Esophagus squamous epithelium (tissue), 5 donors: ENCODE measurements around the gene SLC38A8. TPM values are rescaled to one million over a fixed set of nuclear protein-coding genes. Genes with fewer than 3 reads are reported as not detected.

Source experiments
- DNase-seq: peaks from one replicate; lab custom pipeline; 2025; lab: John Stamatoyannopoulos, UW
- H3K27ac ChIP-seq, 4 donors: fragments of 200-600 bp; sonication (generic); one replicate each; pipeline ENCODE4 v1.5.1; 2016 to 2019; ENCODE audit warnings: mild to moderate bottlenecking in 1 of 4
- H3K27me3 ChIP-seq, 4 donors: fragments of 200-600 bp; sonication (generic); 1 replicate in 3 of 4; 2 replicates in 1 of 4; pipeline versions ENCODE4 v1.5.1 to v1.6.0; 2017 to 2021; ENCODE audit warnings: antibody characterized with exemption in 1 of 4
- H3K36me3 ChIP-seq, 3 donors: fragments of 200-600 bp; sonication (generic); one replicate each; pipeline ENCODE4 v1.5.1; 2016 to 2019
- H3K4me1 ChIP-seq, 3 donors: fragments of 200-600 bp; sonication (generic); one replicate each; pipeline ENCODE4 v1.5.1; 2017 to 2019
- H3K4me3 ChIP-seq, 4 donors: fragments of 200-600 bp; sonication (generic); 1 replicate in 3 of 4; 2 replicates in 1 of 4; pipeline ENCODE4 v1.5.1; 2016 to 2019; ENCODE audit warnings: mild to moderate bottlenecking in 2 of 4, moderate library complexity in 1 of 4
- H3K9me3 ChIP-seq, 3 donors: fragments of 200-600 bp; sonication (generic); one replicate each; pipeline ENCODE4 v1.5.1; 2016 to 2019
- CTCF ChIP-seq, 6 experiments: fragments of 450-650 bp in 4 of 6; fragments of 200-600 bp in 2 of 6; sonication (generic) in 2 of 6; IDR thresholded peaks; one replicate each; pipeline ENCODE4 v1.5.1; 2016 to 2019; ENCODE audit warnings: antibody characterized with exemption in 6 of 6, mild to moderate bottlenecking in 4 of 6, moderate library complexity in 4 of 6
- POLR2A ChIP-seq, 4 donors: fragments of 450-650 bp; IDR thresholded peaks; one replicate each; pipeline ENCODE4 v1.6.1; 2017; ENCODE audit warnings: antibody characterized with exemption in 4 of 4, mild to moderate bottlenecking in 4 of 4, moderate library complexity in 3 of 4
- WGBS, 2 donors: methylation state at CpG; one replicate each; pipeline ENCODE4 v1.1.5; 2018; 5-methylcytosine and 5-hydroxymethylcytosine counted together
- intact Hi-C: fragments of 100-400 bp; cut with DNase I; formaldehyde crosslinking; loops from one replicate; pipeline ENCODE4 v1.15.0; 2022
- total RNA-seq, 4 donors: library from RNA; depleted of rRNA; stranded (reverse); fragments of >200 nt; gene quantifications; one replicate each; pipeline ENCODE4 v1.1.0, GENCODE V29; 2016
- donor health status: DM: yes; HTN: yes; CAD: no.

The SLC38A8 gene
- total RNA-seq, 4 donors from 2014 or later: not detected

GRCh38 chr16:84024854-84025253, 17.7 kb downstream of the SLC38A8 start:
- intact Hi-C loops: no loop called here

GRCh38 chr16:84022644-84023043, 20.0 kb downstream of the SLC38A8 start:
- Histone ChIP-seq H3K4me3 (no peak overlapping the region), H3K4me1 (peaks cover 0 to 13% (median 0%) of the 10 kb centered on the region in 3 donors), H3K9me3 (peaks cover 0 to 17% (median 7%) of the 10 kb centered on the region in 3 donors), H3K27ac (no peak overlapping the region), H3K27me3 (peaks cover 0 to 41% (median 0%) of the 10 kb centered on the region in 4 donors), H3K36me3 (no peaks in the 10 kb centered on the region)
- 74 to 79% methylated on average over 8 to 10 of the region's 11 CpGs for WGBS, 2 donors
- intact Hi-C loops: no loop called here
- DNase-seq: no peak
- no peak for TF ChIP-seq CTCF (IDR thresholded peaks at IDR 0.05)
- no peak for TF ChIP-seq POLR2A (IDR thresholded peaks at IDR 0.05)

More at GRCh38 chr16:84024854-84025253, 17.7 kb downstream of the SLC38A8 start:
- Histone ChIP-seq H3K36me3 (no peaks in the 10 kb centered on the region), H3K4me1 (peaks cover 0 to 13% (median 0%) of the 10 kb centered on the region in 3 donors), H3K4me3 (no peak overlapping the region), H3K9me3 (peaks cover 0 to 17% (median 7%) of the 10 kb centered on the region in 3 donors), H3K27me3 (peaks cover 0 to 48% (median 0%) of the 10 kb centered on the region in 4 donors), H3K27ac (peak overlapping the region in 1 of 4 donors; percentile 33)
- WGBS, 2 donors: 33 to 38% methylated on average over 6 to 9 of the region's 9 CpGs
- DNase-seq: no peak
- no peak for TF ChIP-seq CTCF (IDR thresholded peaks at IDR 0.05)
- TF ChIP-seq POLR2A (IDR thresholded peaks at IDR 0.05): no peak

DNA sequence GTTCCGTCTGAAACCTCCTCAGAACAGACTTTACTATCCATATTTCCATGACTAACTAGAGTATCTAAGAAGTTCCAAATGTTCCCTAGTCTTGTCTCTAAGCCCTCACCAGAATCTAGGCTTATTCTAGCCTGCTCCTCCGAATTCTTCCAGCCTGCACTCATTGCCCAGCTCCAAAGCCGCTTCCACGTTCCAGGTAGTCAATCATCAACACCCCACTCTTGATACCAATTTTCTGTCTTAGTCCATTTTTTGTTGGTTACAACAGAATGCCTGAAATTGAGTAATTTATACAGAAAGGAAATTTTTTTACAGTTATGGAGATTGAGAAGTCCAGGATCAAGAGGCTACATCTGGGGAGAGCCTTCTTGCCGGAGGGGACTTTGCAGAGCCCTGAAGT, 21.1 kb downstream of the SLC38A8 start:
- intact Hi-C loops: no loop called here
- H3K36me3 ChIP-seq: no peaks in the 10 kb centered on the region
- H3K27ac ChIP-seq: no peak overlapping the region
- WGBS, 2 donors: 77 to 90% methylated on average over 4 to 5 of the region's 5 CpGs
- TF ChIP-seq CTCF (IDR thresholded peaks at IDR 0.05) (no peak), POLR2A (IDR thresholded peaks at IDR 0.05) (no peak)
- H3K4me3 ChIP-seq: no peak overlapping the region
- H3K9me3 ChIP-seq: peaks cover 0 to 17% (median 7%) of the 10 kb centered on the region in 3 donors
- H3K27me3 ChIP-seq: peaks cover 0 to 32% (median 0%) of the 10 kb centered on the region in 4 donors
- DNase-seq: no peak
- H3K4me1 ChIP-seq: peaks cover 0 to 13% (median 0%) of the 10 kb centered on the region in 3 donors

- Histone ChIP-seq H3K4me3 (no peak overlapping the region), H3K36me3 (no peaks in the 10 kb centered on the region), H3K9me3 (peaks cover 0 to 17% (median 7%) of the 10 kb centered on the region in 3 donors), H3K27me3 (peaks cover 0 to 22% (median 0%) of the 10 kb centered on the region in 4 donors), H3K27ac (no peak overlapping the region), H3K4me1 (peaks cover 0 to 9% (median 0%) of the 10 kb centered on the region in 3 donors)
- 71 to 100% methylated on average over 3 to 9 of the region's 9 CpGs for WGBS, 2 donors
- DNase-seq: no peak
- intact Hi-C loops: no loop called here
- TF ChIP-seq POLR2A (IDR thresholded peaks at IDR 0.05) (no peak), CTCF (IDR thresholded peaks at IDR 0.05) (no peak)
These were observed 22.2 kb downstream of the SLC38A8 start for GRCh38 chr16:84020353-84020752.

GRCh38 chr16:84018710-84019109, 23.9 kb downstream of the SLC38A8 start:
- Histone ChIP-seq H3K4me1 (peaks cover 0 to 6% (median 0%) of the 10 kb centered on the region in 3 donors), H3K27ac (no peak overlapping the region), H3K9me3 (peaks cover 0 to 17% (median 7%) of the 10 kb centered on the region in 3 donors), H3K27me3 (peaks cover 0 to 19% (median 0%) of the 10 kb centered on the region in 4 donors), H3K36me3 (no peaks in the 10 kb centered on the region), H3K4me3 (no peak overlapping the region)
- no peak for DNase-seq
- 87 to 88% methylated on average over 4 of the region's 4 CpGs for WGBS, 2 donors
- intact Hi-C loops: no loop called here
- no peak for TF ChIP-seq POLR2A (IDR thresholded peaks at IDR 0.05)
